Uterus (tissue), 2 donors: ENCODE measurements around the gene INPP5A.

ENCODE experiments used
- POLR2A ChIP-seq, 2 donors: fragments of 450-650 bp; IDR thresholded peaks; one replicate each; pipeline ENCODE4 v1.6.1; 2016; ENCODE audit warnings: antibody characterized with exemption in 2 of 2, mild to moderate bottlenecking in 1 of 2, moderate library complexity in 1 of 2
- TF ChIP-seq, protein P1 (sequence below), 4 experiments: fragments of 200-600 bp in 2 of 4; fragments of 450-650 bp in 2 of 4; sonication (generic) in 2 of 4; IDR thresholded peaks; one replicate each; pipeline ENCODE4 v1.5.1; 2016 to 2019; ENCODE audit warnings: antibody characterized with exemption in 4 of 4, mild to moderate bottlenecking in 2 of 4, moderate library complexity in 1 of 4

DNA sequence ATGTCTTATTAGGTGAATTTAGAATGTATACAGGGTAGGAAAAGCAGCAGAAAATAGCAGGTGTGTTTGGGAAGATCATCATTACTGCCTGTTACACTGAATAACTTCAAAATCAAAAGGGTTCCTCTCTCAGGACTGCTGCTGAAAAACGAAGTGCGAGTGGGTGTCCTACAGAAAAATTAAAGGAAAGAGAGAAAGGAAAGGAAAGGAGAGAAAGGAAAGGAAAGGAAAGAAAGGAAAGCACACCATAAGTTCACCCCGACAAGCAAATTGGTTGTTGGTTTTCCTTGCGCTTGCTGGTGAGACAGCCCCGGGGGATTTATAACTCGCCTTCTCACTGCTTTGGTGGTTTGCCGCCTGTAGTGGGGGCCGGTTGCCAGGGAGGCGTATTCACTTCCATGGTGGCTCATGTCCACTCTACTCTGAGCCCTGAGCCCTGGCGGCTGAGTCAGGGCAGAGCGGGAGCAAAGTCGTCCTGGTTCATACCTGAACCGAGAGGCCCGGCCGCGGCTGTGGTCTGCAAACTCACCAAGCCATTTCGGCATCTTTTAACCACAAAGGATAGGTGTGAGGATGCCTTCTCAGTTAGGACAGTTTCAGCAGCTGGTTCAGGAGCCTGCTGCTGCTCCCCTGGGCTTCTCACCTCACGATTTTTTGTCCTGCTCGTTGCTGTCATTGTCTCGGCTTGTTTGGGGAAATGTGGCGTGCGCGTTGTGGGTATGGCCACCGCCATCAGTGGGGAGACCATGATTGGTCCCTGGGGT, 26.1 kb downstream of the INPP5A start:
- TF ChIP-seq, protein P1, sequence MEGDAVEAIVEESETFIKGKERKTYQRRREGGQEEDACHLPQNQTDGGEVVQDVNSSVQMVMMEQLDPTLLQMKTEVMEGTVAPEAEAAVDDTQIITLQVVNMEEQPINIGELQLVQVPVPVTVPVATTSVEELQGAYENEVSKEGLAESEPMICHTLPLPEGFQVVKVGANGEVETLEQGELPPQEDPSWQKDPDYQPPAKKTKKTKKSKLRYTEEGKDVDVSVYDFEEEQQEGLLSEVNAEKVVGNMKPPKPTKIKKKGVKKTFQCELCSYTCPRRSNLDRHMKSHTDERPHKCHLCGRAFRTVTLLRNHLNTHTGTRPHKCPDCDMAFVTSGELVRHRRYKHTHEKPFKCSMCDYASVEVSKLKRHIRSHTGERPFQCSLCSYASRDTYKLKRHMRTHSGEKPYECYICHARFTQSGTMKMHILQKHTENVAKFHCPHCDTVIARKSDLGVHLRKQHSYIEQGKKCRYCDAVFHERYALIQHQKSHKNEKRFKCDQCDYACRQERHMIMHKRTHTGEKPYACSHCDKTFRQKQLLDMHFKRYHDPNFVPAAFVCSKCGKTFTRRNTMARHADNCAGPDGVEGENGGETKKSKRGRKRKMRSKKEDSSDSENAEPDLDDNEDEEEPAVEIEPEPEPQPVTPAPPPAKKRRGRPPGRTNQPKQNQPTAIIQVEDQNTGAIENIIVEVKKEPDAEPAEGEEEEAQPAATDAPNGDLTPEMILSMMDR (IDR thresholded peaks at IDR 0.05): no peak
- TF ChIP-seq POLR2A (IDR thresholded peaks at IDR 0.05): no peak
